ACHN (cell line): ENCODE measurements around the gene SHROOM3.
"Not testable (repeated sequence)": the region's sequence is repeated elsewhere in the genome, so short reads cannot be mapped to it uniquely, and the experiment has no call there.

ENCODE experiments used
- DNase-seq: peaks from one replicate; pipeline ENCODE4 v3.0.0-alpha.2; 2015
- in situ Hi-C: cut with HindIII; loops from 2 replicates; pipeline ENCODE4 v1.10.0; 2017; ENCODE audit warnings: low sequenced_read_pairs, low pct_ligation_motif_present, low pct_unique_long_range_greater_than_20kb

SHROOM3 gene

GRCh38 chr4:76597423-76597979 lies 162.5 kb downstream of the SHROOM3 start:
- DNase-seq, result no peak
- in situ Hi-C loops, result no loop called here

- DNase-seq, result no peak
- in situ Hi-C loops, result no loop called here
Measured at GRCh38 chr4:76600447-76600846, 165.4 kb downstream of the SHROOM3 start.

GRCh38 chr4:76601791-76602190 lies 166.8 kb downstream of the SHROOM3 start:
- in situ Hi-C loops, result no loop called here
- no peak for DNase-seq

- in situ Hi-C loops, result no loop called here
- no peak for DNase-seq
Measured at GRCh38 chr4:76605099-76605563, 170.1 kb downstream of the SHROOM3 start.

GRCh38 chr4:76606645-76607265 lies 171.7 kb downstream of the SHROOM3 start:
- DNase-seq, result no peak
- in situ Hi-C loops, result no loop called here

DNA sequence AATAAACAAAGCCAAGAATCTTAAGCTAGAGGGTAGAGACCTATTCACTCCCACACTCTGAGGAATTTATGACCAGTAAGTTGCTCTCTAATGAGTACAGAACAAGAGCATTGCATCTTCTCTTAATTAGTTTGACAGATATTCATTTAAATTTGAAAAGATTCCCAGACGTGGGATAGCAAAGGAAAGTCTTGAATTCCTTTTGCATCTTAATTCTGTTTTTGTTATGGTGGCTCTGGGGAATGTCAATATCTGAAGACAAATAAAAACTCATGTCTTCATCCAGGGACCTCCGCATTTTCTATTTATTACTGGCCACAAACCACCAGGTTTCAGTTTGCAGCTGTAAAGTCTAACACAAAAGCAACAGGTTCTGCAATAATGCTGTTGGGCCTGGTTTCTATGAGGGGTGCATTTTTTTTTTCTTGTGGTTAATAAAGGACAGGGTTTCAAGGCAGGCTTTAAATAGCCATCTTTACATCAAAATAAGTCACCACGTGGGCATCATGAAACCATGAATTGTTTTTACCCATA lies 172.3 kb downstream of the SHROOM3 start:
- in situ Hi-C loops, result no loop called here
- DNase-seq, result no peak

- no peak for DNase-seq
- in situ Hi-C loops, result no loop called here
Measured at GRCh38 chr4:76607846-76608245, 172.8 kb downstream of the SHROOM3 start.

- DNase-seq, in situ Hi-C loops: not testable (repeated sequence)
Measured at GRCh38 chr4:76608549-76608948, 173.5 kb downstream of the SHROOM3 start.

GRCh38 chr4:76610751-76611547 lies 175.9 kb downstream of the SHROOM3 start:
- in situ Hi-C loops, result no loop called here
- DNase-seq, result peak; percentile 65

DNA sequence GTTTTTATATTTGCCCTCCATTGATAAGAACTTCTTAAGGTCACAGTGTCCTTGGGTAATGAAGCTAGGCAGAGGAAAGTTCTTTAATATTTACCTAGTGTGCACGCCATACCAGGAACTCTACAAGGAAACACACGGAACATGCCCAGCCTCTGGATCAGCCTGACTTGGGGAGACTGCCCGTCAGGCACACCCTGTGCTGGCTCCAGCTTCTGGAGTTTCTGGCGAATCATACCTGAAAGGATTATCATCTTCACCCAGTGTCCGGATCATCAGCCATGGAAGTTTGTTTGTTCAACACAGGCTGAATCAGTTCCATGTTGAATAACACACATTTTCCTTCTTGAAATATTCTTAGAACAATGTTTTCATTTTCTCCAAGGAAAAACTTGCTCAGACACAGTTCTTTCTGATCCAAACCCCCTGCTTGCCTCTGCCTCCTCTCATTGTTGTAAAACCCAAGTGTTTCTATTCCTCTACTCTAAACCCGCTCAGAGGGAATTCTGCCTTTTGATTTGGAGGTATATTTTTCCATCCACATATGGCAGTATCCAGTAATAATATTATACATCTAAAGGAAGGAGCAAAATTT lies 176.7 kb downstream of the SHROOM3 start:
- peak; percentile 38 for DNase-seq
- in situ Hi-C loops, result no loop called here

- DNase-seq, result no peak
- in situ Hi-C loops, result no loop called here
Measured at GRCh38 chr4:76614589-76614988, 179.6 kb downstream of the SHROOM3 start.

DNA sequence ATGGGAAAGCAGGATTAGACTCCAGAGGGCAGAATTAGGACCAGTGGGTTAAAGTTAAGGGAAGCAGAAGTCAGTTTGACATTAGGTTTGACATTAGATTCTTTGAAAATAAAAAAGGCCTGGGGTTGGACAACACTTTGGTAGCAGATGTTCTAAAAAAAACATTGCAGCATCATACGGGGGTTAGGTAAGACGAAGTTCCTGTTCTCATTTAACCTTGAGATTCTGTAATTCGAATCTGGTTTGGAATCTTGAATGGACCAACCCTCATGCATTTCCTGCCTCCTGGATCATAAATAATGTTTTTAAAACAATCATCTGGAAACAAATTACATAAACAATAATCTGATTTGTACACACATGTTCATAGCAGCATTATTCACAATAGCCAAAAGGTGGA lies 181.0 kb downstream of the SHROOM3 start:
- no peak for DNase-seq
- in situ Hi-C loops, result no loop called here

- DNase-seq, result no peak
- in situ Hi-C loops, result no loop called here
Measured at GRCh38 chr4:76616526-76616925, 181.5 kb downstream of the SHROOM3 start.

DNA sequence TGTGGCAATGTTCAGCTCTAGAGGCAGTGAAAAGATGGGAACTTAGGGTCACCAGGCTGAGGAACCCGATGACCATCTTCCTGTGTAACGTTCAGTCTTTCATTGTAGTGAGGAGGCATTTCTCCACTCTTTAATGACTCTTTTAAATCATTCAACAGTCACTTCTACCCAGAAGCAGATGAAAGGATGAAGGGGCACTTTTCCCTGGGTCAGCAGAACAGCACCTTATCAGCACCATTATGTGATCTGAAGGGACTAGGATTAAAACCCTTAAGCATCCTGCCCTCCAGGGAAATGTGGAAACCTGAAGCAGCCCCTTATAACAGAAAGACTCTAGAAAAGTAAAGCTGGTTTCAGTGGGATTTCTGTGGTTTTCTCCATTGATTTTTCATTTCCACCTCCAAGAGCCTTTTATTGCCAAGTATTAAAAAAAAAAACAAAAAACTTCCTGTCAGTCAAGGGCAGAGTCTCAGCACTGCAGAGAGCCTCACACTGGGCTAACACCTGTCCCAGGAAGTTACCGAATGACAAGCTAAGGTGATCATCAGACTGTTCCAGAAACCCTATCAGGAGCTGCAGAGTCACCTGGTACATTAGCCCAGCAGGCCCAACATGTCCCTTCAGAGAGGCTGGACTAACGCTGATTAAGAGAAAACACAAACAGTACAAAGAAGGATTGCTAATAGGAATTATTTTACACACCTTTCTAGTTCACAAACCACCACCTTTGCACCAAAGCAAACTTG lies 185.9 kb downstream of the SHROOM3 start:
- in situ Hi-C loops, result no loop called here
- DNase-seq, result no peak

- in situ Hi-C loops, result no loop called here
Measured at GRCh38 chr4:76622126-76622525, 187.1 kb downstream of the SHROOM3 start.

GRCh38 chr4:76622717-76623116 lies 187.7 kb downstream of the SHROOM3 start:
- in situ Hi-C loops, result no loop called here
- DNase-seq, result no peak

More at GRCh38 chr4:76622126-76622525, 187.1 kb downstream of the SHROOM3 start:
- peak; percentile 17 for DNase-seq

DNA sequence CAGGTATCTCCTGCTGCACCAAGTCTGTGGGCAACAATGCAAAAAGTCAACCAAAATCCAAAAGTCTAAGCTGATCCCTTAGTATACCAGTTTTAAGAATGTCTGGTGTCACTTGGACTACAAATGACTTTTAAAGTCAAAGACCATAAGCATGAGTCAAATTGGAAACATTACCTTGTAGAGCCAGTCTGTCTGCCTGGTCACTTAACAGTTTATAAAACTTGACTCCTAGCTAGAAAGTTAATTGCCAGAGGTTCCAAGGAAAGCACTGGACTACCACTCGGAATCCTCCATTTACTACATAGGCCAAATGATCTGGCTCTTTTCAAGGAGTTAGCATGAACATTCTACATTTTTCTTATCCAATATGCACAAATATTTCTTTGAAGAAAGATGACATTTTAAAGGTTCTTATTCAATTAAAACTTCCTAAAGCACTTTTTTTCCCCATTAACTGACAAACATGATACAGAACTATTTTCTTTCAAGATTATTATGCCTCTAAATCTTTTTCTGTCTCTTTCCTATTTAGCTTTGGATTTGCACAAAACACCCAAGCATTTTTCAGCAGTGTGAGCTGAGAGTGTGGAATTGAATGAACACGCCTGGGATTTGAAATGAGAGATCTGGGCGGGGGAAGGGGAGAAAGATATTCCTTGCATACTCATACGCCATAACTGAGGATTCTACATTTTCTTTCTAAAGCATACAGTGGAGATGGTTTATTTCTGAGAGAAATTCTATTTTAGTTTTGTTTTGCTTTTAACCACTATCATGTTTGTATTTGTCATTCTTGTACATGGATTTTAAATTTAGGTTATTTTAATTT lies 188.4 kb downstream of the SHROOM3 start:
- DNase-seq, result no peak
- in situ Hi-C loops, result no loop called here

DNA sequence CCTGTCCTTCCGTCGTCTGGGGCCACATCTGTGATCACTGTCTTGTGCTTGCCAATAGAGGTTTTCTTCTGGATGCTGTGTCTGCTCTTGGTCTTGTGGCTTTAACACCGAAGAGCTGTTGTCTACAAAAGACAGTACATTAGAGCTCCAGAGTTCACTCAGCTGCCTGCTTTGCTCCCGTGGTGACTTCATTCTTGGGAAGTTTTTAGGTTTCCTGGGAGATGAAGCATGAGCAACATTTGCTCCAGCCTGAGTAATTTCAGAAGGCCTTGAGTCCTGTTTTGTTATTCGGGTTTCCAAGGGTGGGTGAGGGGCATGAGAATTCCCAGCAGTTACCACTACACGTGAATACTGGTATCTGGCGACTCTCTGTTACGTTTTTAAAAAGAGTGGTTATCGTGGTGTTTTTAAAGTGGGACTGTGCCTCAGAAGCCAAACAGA lies 189.2 kb downstream of the SHROOM3 start:
- DNase-seq, result peak; percentile 82
- in situ Hi-C loops, result no loop called here
